ENCODE measurements around the gene C19orf25.
A peak's percentile ranks its signal among the peaks of the same experiment; 100 is the strongest.
"Not testable (repeated sequence)": the region's sequence is repeated elsewhere in the genome, so short reads cannot be mapped to it uniquely, and the experiment has no call there.

The C19orf25 gene

GRCh38 chr19:1449467-1450442 lies 29.3 kb downstream of the C19orf25 start, which contains the start of gene APC2:
Gene APC2 (plus strand): TSS chr19:1450121. CDS start chr19:1453002, 2,881 bp downstream.
- DNase-seq (ENCODE audit: low read depth in 2 of 2) = no peak

GRCh38 chr19:1447944-1448343 lies 31.1 kb downstream of the C19orf25 start:
- no peak for DNase-seq (ENCODE audit: low read depth in 2 of 2)

- DNase-seq (ENCODE audit: low read depth in 2 of 2) = no peak
Observed at GRCh38 chr19:1447504-1447903, 31.5 kb downstream of the C19orf25 start.

- no peak for DNase-seq (ENCODE audit: low read depth in 2 of 2)
Observed at GRCh38 chr19:1446713-1447481, 32.1 kb downstream of the C19orf25 start.

- DNase-seq (ENCODE audit: low read depth in 2 of 2) = no peak
Observed at GRCh38 chr19:1445932-1446712, 32.9 kb downstream of the C19orf25 start.

- peak; percentile 56 to 66 for DNase-seq (ENCODE audit: low read depth in 2 of 2)
Observed at GRCh38 chr19:1445185-1445931, 33.7 kb downstream of the C19orf25 start.

- no peak for DNase-seq (ENCODE audit: low read depth in 2 of 2)
Observed at GRCh38 chr19:1441677-1442438, 37.2 kb downstream of the C19orf25 start.

GRCh38 chr19:1441022-1441426 lies 38.0 kb downstream of the C19orf25 start:
- no peak for DNase-seq (ENCODE audit: low read depth in 2 of 2)

GRCh38 chr19:1440418-1440801 lies 38.6 kb downstream of the C19orf25 start:
- DNase-seq (ENCODE audit: low read depth in 2 of 2) = no peak

- not testable (repeated sequence) for DNase-seq (ENCODE audit: low read depth in 2 of 2)
Observed at GRCh38 chr19:1439525-1440417, 39.2 kb downstream of the C19orf25 start.

GRCh38 chr19:1438933-1439354 lies 40.1 kb downstream of the C19orf25 start:
- no peak for DNase-seq (ENCODE audit: low read depth in 2 of 2)

GRCh38 chr19:1438035-1438932 lies 40.7 kb downstream of the C19orf25 start, which contains the start of gene RPS15:
Gene RPS15 (plus strand): TSS chr19:1438396. CDS start chr19:1438426, 30 bp downstream.
- DNase-seq (ENCODE audit: low read depth in 2 of 2) = peak; percentile 89 to 92

- no peak for DNase-seq (ENCODE audit: low read depth in 2 of 2)
Observed at GRCh38 chr19:1437609-1438008, 41.4 kb downstream of the C19orf25 start.

- DNase-seq (ENCODE audit: low read depth in 2 of 2) = no peak
Observed at GRCh38 chr19:1435378-1435989, 43.5 kb downstream of the C19orf25 start.

GRCh38 chr19:1434577-1435060 lies 44.4 kb downstream of the C19orf25 start:
- no peak for DNase-seq (ENCODE audit: low read depth in 2 of 2)

GRCh38 chr19:1434040-1434366 lies 45.0 kb downstream of the C19orf25 start:
- no peak for DNase-seq (ENCODE audit: low read depth in 2 of 2)
